Measurements from ENCODE around the gene DGKD.

DGKD gene

GRCh38 chr2:233440314-233440713 is 86.0 kb downstream of the DGKD start:
- H3K9me3 ChIP-seq, result no peaks in the 10 kb centered on the region
- H3K4me1 ChIP-seq (ENCODE audit: control insufficient read depth in 1 of 2, insufficient read depth in 1 of 2, low read depth in 1 of 2, low read length in 1 of 2), result no peaks in the 10 kb centered on the region
- TF ChIP-seq CTCF (IDR thresholded peaks at IDR 0.05), result no peak
- H3K36me3 ChIP-seq, result peaks cover 98% of the 10 kb centered on the region
- H3K27me3 ChIP-seq, result no peaks in the 10 kb centered on the region
- no peak overlapping the region for H3K4me3 ChIP-seq (ENCODE audit: low read depth in 1 of 2, low read length in 1 of 2)
- H3K27ac ChIP-seq, result no peak overlapping the region

GRCh38 chr2:233440714-233441113 is 86.4 kb downstream of the DGKD start:
- H3K27ac ChIP-seq, result no peak overlapping the region
- no peak overlapping the region for H3K4me3 ChIP-seq (ENCODE audit: low read depth in 1 of 2, low read length in 1 of 2)
- no peaks in the 10 kb centered on the region for H3K9me3 ChIP-seq
- no peaks in the 10 kb centered on the region for H3K4me1 ChIP-seq (ENCODE audit: control insufficient read depth in 1 of 2, insufficient read depth in 1 of 2, low read depth in 1 of 2, low read length in 1 of 2)
- H3K36me3 ChIP-seq, result peaks cover 98% of the 10 kb centered on the region
- no peak for TF ChIP-seq CTCF (IDR thresholded peaks at IDR 0.05)
- H3K27me3 ChIP-seq, result no peaks in the 10 kb centered on the region

GRCh38 chr2:233441161-233442027 is 87.1 kb downstream of the DGKD start:
- no peak for TF ChIP-seq CTCF (IDR thresholded peaks at IDR 0.05)
- Histone ChIP-seq H3K36me3 (peaks cover 98% of the 10 kb centered on the region), H3K4me3 (ENCODE audit: low read depth in 1 of 2, low read length in 1 of 2) (no peak overlapping the region), H3K27me3 (no peaks in the 10 kb centered on the region), H3K9me3 (no peaks in the 10 kb centered on the region), H3K4me1 (ENCODE audit: control insufficient read depth in 1 of 2, insufficient read depth in 1 of 2, low read depth in 1 of 2, low read length in 1 of 2) (no peaks in the 10 kb centered on the region), H3K27ac (no peak overlapping the region)

DNA sequence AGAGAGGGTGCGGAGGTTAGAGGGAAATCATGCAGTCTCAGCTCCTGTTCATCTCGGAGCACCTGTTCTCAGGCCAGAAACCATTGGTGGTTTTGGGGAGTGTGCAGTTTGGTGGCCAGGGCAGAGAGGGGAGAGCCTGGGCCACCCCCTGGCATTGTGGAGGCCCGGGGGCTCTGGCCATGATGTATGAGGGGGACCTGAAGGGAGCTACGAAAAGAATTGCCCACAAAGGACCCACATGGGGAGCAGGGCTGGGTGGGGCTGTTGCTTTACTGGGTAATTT is 87.7 kb downstream of the DGKD start:
- TF ChIP-seq CTCF (IDR thresholded peaks at IDR 0.05), result no peak
- Histone ChIP-seq H3K36me3 (peaks cover 98% of the 10 kb centered on the region), H3K4me3 (ENCODE audit: low read depth in 1 of 2, low read length in 1 of 2) (no peak overlapping the region), H3K27ac (peak overlapping the region; percentile 18), H3K4me1 (ENCODE audit: control insufficient read depth in 1 of 2, insufficient read depth in 1 of 2, low read depth in 1 of 2, low read length in 1 of 2) (no peaks in the 10 kb centered on the region), H3K9me3 (no peaks in the 10 kb centered on the region), H3K27me3 (no peaks in the 10 kb centered on the region)

GRCh38 chr2:233443511-233444183 is 89.4 kb downstream of the DGKD start:
- H3K36me3 ChIP-seq, result peaks cover 98% of the 10 kb centered on the region
- no peak overlapping the region for H3K4me3 ChIP-seq (ENCODE audit: low read depth in 1 of 2, low read length in 1 of 2)
- H3K27me3 ChIP-seq, result no peaks in the 10 kb centered on the region
- H3K27ac ChIP-seq, result no peak overlapping the region
- no peak for TF ChIP-seq CTCF (IDR thresholded peaks at IDR 0.05)
- H3K9me3 ChIP-seq, result no peaks in the 10 kb centered on the region
- no peaks in the 10 kb centered on the region for H3K4me1 ChIP-seq (ENCODE audit: control insufficient read depth in 1 of 2, insufficient read depth in 1 of 2, low read depth in 1 of 2, low read length in 1 of 2)
